Omental fat pad (tissue), 4 donors: Measurements from ENCODE around the gene MPZL2. TPM values are rescaled to one million over a fixed set of nuclear protein-coding genes. Genes with fewer than 3 reads are reported as not detected.

Experiments
- ATAC-seq: fragments of 150-250 bp; one replicate; pipeline ENCODE4 v1.9.1; 2016; ENCODE audit warnings: mild to moderate bottlenecking, moderate library complexity; ENCODE audit not compliant: low FRiP score
- DNase-seq: peaks from one replicate; pipeline ENCODE4 v3.0.0-alpha.2; 2019; ENCODE audit warnings: low spot score
- small RNA-seq: library from RNA; depleted of rRNA; stranded (forward); fragments of <200 nt; gene quantifications from one replicate; pipeline ENCODE3, GENCODE V24; 2016
- total RNA-seq, 4 donors: library from RNA; depleted of rRNA; stranded (reverse); fragments of >200 nt; gene quantifications; one replicate each; pipeline ENCODE4 v1.1.0, GENCODE V29; 2016
- TF ChIP-seq, protein P1 (sequence below), 3 donors: fragments of 450-650 bp; IDR thresholded peaks; one replicate each; pipeline ENCODE4 v1.5.1; 2016 to 2017; ENCODE audit warnings: antibody characterized with exemption in 3 of 3, mild to moderate bottlenecking in 3 of 3, moderate library complexity in 2 of 3

Gene MPZL2
- total RNA-seq, 4 donors from 2014 or later: 6.8 to 56.6 (median 33.6) TPM

DNA sequence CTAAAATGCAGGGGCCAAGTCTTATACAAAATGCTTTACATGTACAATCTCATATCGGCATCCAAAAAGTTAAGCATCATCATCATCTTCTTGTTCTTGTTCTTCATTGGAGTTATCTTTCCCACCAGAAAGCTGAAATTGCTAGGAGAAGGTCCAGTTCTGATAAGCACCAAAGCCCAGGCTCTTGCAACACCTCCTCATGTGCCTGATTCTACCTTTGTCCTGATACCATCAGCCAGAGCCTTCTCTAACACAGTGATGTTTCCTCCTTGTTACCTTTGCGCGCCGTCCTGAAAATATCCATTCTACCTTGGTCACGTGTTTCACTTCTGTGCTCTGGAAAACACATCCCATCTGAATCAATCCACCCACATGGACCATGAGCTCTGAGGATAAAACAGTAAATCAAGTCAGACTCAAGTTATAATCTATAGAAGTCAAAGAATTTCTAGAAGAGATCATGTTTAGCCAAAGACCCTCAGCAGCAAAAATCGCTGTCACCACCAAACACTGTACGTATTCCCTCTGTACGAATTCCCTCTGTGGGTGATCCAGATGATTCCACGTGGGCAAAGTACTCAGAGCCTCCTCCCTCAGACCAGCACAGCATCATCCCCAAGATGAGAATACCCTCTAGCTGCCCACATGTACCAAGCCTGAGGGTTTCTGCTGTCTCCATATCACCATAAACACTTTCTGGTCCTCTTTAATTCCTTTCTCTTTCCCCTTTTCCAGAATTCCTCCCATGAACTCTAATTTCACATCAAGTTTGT lies 58.3 kb downstream of the MPZL2 start:
- TF ChIP-seq, protein P1, sequence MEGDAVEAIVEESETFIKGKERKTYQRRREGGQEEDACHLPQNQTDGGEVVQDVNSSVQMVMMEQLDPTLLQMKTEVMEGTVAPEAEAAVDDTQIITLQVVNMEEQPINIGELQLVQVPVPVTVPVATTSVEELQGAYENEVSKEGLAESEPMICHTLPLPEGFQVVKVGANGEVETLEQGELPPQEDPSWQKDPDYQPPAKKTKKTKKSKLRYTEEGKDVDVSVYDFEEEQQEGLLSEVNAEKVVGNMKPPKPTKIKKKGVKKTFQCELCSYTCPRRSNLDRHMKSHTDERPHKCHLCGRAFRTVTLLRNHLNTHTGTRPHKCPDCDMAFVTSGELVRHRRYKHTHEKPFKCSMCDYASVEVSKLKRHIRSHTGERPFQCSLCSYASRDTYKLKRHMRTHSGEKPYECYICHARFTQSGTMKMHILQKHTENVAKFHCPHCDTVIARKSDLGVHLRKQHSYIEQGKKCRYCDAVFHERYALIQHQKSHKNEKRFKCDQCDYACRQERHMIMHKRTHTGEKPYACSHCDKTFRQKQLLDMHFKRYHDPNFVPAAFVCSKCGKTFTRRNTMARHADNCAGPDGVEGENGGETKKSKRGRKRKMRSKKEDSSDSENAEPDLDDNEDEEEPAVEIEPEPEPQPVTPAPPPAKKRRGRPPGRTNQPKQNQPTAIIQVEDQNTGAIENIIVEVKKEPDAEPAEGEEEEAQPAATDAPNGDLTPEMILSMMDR (IDR thresholded peaks at IDR 0.05): no peak
- DNase-seq: no peak
- no peak for ATAC-seq

Small RNA genes within 50 kb of the gene (small RNA-seq; reads per million reads assigned to genes)
- not detected for gene HSPE1P18

Other genes starting within 250 kb of the MPZL2 start
- not detected for gene TMPRSS4, start 187.2 kb downstream of the MPZL2 start, total RNA-seq
- under 1 TPM in 1 of 4 donors, not detected in 3; 0.47 TPM for gene SMIM35, start 177.3 kb downstream of the MPZL2 start, total RNA-seq
- 10 to 100 TPM in 1 of 4 donors, 1 to 10 TPM in 3; 1.1 to 10.2 (median 2.0) TPM for gene SCN4B, start 111.5 kb downstream of the MPZL2 start, total RNA-seq
- under 1 TPM in 2 of 4 donors, not detected in 2; 0.28 to 0.47 TPM for gene SCN2B, start 87.7 kb downstream of the MPZL2 start, total RNA-seq
- 10 to 100 TPM in 3 of 4 donors, 1 to 10 TPM in 1; 9.9 to 35.9 (median 13.7) TPM for gene JAML, start 39.3 kb downstream of the MPZL2 start, total RNA-seq
- gene MPZL3, start 11.9 kb downstream of the MPZL2 start, total RNA-seq: 1 to 10 TPM; 1.3 to 2.5 (median 2.4) TPM
- 1 to 10 TPM; 2.8 to 4.1 (median 3.0) TPM for gene CD3E, start 40.4 kb upstream of the MPZL2 start, total RNA-seq
- 1 to 10 TPM; 1.7 to 3.4 (median 2.6) TPM for gene CD3D, start 78.4 kb upstream of the MPZL2 start, total RNA-seq
- 1 to 10 TPM; 1.0 to 2.1 (median 1.6) TPM for gene CD3G, start 80.0 kb upstream of the MPZL2 start, total RNA-seq
- 10 to 100 TPM; 39.3 to 45.9 (median 42.3) TPM for gene UBE4A, start 95.3 kb upstream of the MPZL2 start, total RNA-seq
- gene ATP5MG, start 137.3 kb upstream of the MPZL2 start, total RNA-seq: 10 to 100 TPM; 38.1 to 57.1 (median 51.9) TPM
- 10 to 100 TPM; 39.3 to 84.8 (median 51.9) TPM for gene KMT2A, start 172.2 kb upstream of the MPZL2 start, total RNA-seq